Colonic mucosa (tissue), 4 donors: ENCODE measurements around the gene PLAU. TPM values are rescaled to one million over a fixed set of nuclear protein-coding genes. Genes with fewer than 3 reads are reported as not detected.
"Not testable (repeated sequence)": the region's sequence is repeated elsewhere in the genome, so short reads cannot be mapped to it uniquely, and the experiment has no call there.

ENCODE experiments used
- DNase-seq: peaks from one replicate; pipeline ENCODE4 v3.0.0-alpha.2; 2020
- H3K27ac ChIP-seq: fragments of 200-600 bp; one replicate; pipeline ENCODE4 v1.8.0; 2021
- H3K27me3 ChIP-seq: fragments of 200-600 bp; one replicate; pipeline ENCODE4 v1.8.0; 2021
- H3K36me3 ChIP-seq: fragments of 200-600 bp; one replicate; pipeline ENCODE4 v1.8.0; 2021
- H3K4me1 ChIP-seq: fragments of 200-600 bp; one replicate; pipeline ENCODE4 v1.8.0; 2021; ENCODE audit warnings: mild to moderate bottlenecking
- H3K4me3 ChIP-seq: fragments of 200-600 bp; one replicate; pipeline ENCODE4 v1.8.0; 2021
- H3K9ac ChIP-seq, 2 donors: one replicate each; pipeline ENCODE4 v1.7.0; 2013; ENCODE audit warnings: control low read depth in 2 of 2, low read depth in 2 of 2, low read length in 2 of 2
- H3K9me3 ChIP-seq: fragments of 200-600 bp; one replicate; pipeline ENCODE4 v1.8.0; 2021
- CTCF ChIP-seq: fragments of 200-600 bp; IDR thresholded peaks from one replicate; pipeline ENCODE4 v1.8.0; 2022; ENCODE audit warnings: antibody characterized with exemption, mild to moderate bottlenecking
- intact Hi-C: fragments of 100-400 bp; cut with DNase I; formaldehyde crosslinking; loops from one replicate; pipeline ENCODE4 v1.14.1; 2022
- total RNA-seq, 2 donors: library from RNA; stranded (reverse); fragmentation: NEBNext Ultra II Directional in 1 of 2; extraction: Animal tissue kit (Norgen Biotek cat#: 25700) in 1 of 2; gene quantifications; one replicate each; pipeline ENCODE4 v1.2.1, GENCODE V29; 2021
- donor health status: healthy.
- donor health status: DM: no; HTN: no; CAD: no.
- donor health status: DM: no; HTN: no; CAD: no.

PLAU gene
- total RNA-seq, 2 donors from 2014 or later = 4.0 to 11.4 TPM

- Histone ChIP-seq H3K9ac (peak overlapping the region in 1 of 2 donors; percentile 56), H3K36me3 (no peaks in the 10 kb centered on the region), H3K27me3 (no peaks in the 10 kb centered on the region), H3K9me3 (no peaks in the 10 kb centered on the region), H3K27ac (peak overlapping the region; percentile 66), H3K4me3 (no peak overlapping the region), H3K4me1 (peaks cover 14% of the 10 kb centered on the region)
- TF ChIP-seq CTCF = no peak
- intact Hi-C loops = loop anchor here (2.0 to 5.0 kb wide), 3 partner anchors 54 to 216 kb away; no protein-coding TSS in a partner anchor
- DNase-seq = no peak
These were observed 24.2 kb upstream of the PLAU start for GRCh38 chr10:73886661-73887293.

- H3K27me3 ChIP-seq = no peaks in the 10 kb centered on the region
- no peak for TF ChIP-seq CTCF
- H3K27ac ChIP-seq = peak overlapping the region; percentile 66
- DNase-seq = peak; percentile 66
- H3K4me1 ChIP-seq = peaks cover 14% of the 10 kb centered on the region
- H3K4me3 ChIP-seq = no peak overlapping the region
- H3K36me3 ChIP-seq = no peaks in the 10 kb centered on the region
- H3K9ac ChIP-seq = peak overlapping the region in 1 of 2 donors; percentile 24
- H3K9me3 ChIP-seq = no peaks in the 10 kb centered on the region
- intact Hi-C loops = loop anchor here (2.0 to 5.0 kb wide), 3 partner anchors 53 to 215 kb away; no protein-coding TSS in a partner anchor
These were observed 23.5 kb upstream of the PLAU start for GRCh38 chr10:73887294-73888039.

GRCh38 chr10:73888514-73888913 lies 22.4 kb upstream of the PLAU start:
- Histone ChIP-seq H3K27ac (peak overlapping the region; percentile 66), H3K27me3 (no peaks in the 10 kb centered on the region), H3K9me3 (no peaks in the 10 kb centered on the region), H3K36me3 (no peaks in the 10 kb centered on the region), H3K4me3 (no peak overlapping the region), H3K4me1 (peaks cover 14% of the 10 kb centered on the region), H3K9ac (peak overlapping the region in 1 of 2 donors; percentile 2)
- intact Hi-C loops = loop anchor here (5.0 kb wide), 1 partner anchor 214 kb away; no protein-coding TSS in a partner anchor
- no peak for DNase-seq
- TF ChIP-seq CTCF = no peak

- DNase-seq = peak; percentile 48
These were observed 21.9 kb upstream of the PLAU start for GRCh38 chr10:73889014-73889413.

GRCh38 chr10:73889416-73889815 lies 21.5 kb upstream of the PLAU start:
- not testable (repeated sequence) for H3K27ac ChIP-seq
- peaks cover 14% of the 10 kb centered on the region for H3K4me1 ChIP-seq

More at GRCh38 chr10:73889014-73889413, 21.9 kb upstream of the PLAU start:
- Histone ChIP-seq H3K36me3 (no peaks in the 10 kb centered on the region), H3K4me3 (no peak overlapping the region), H3K9me3 (no peaks in the 10 kb centered on the region), H3K9ac (no peak overlapping the region), H3K27ac (peak overlapping the region; percentile 66), H3K4me1 (peaks cover 14% of the 10 kb centered on the region), H3K27me3 (no peaks in the 10 kb centered on the region)
- no peak for TF ChIP-seq CTCF
- intact Hi-C loops = loop anchor here (5.0 kb wide), 1 partner anchor 213 kb away; no protein-coding TSS in a partner anchor

More at GRCh38 chr10:73889416-73889815, 21.5 kb upstream of the PLAU start:
- not testable (repeated sequence) for H3K9me3 ChIP-seq, H3K27me3 ChIP-seq, H3K36me3 ChIP-seq, H3K4me3 ChIP-seq, DNase-seq, H3K9ac ChIP-seq
- intact Hi-C loops = loop anchor here (5.0 kb wide), 1 partner anchor 213 kb away; no protein-coding TSS in a partner anchor
